ENCODE data around the gene SMIM45.
A peak's percentile ranks its signal among the peaks of the same experiment; 100 is the strongest.

The SMIM45 gene

GRCh38 chr22:41910050-41911000 lies 41.6 kb upstream of the SMIM45 start:
- no peak overlapping the region for H3K27ac Mint-ChIP-seq

GRCh38 chr22:41911001-41911611 lies 40.8 kb upstream of the SMIM45 start:
- no peaks in the 10 kb centered on the region for H3K9me3 Mint-ChIP-seq
- intact Hi-C loops (cut with micrococcal nuclease) = loop anchor here (2.0 kb wide), 1 partner anchor 14 kb away; no protein-coding TSS in a partner anchor
- TF ChIP-seq CTCF (IDR thresholded peaks at IDR 0.05) = no peak
- POLR2A ChIA-PET = interaction anchor here (0.5 to 11.7 kb wide), 8 partner anchors 9 to 630 kb away, joined by 3 to 173 read pairs (median 18); partner anchors contain the start of genes MEI1, SREBF2 and TNFRSF13C
- CTCF ChIA-PET = interaction anchor here (0.9 to 2.5 kb wide), 2 partner anchors 14 to 29 kb away, joined by 3 to 10 read pairs; no protein-coding TSS in a partner anchor
- no peak overlapping the region for H3K27ac Mint-ChIP-seq
- ATAC-seq (ENCODE audit: low read depth) (peak; percentile 19), DNase-seq (peak; percentile 53)
- H3K4me1 Mint-ChIP-seq = peaks cover 56% of the 10 kb centered on the region
- H3K36me3 Mint-ChIP-seq (ENCODE audit: low read depth) = peaks cover 10% of the 10 kb centered on the region
- H3K27me3 Mint-ChIP-seq = peaks cover 10% of the 10 kb centered on the region
- H3K4me3 Mint-ChIP-seq = peak overlapping the region; percentile 64

More at GRCh38 chr22:41910050-41911000, 41.6 kb upstream of the SMIM45 start:
- ChIA-PET POLR2A (interaction anchor here (0.5 to 11.7 kb wide), 10 partner anchors 10 to 631 kb away, joined by 3 to 173 read pairs (median 5); partner anchors contain the start of genes CCDC134, SREBF2 and TNFRSF13C), CTCF (interaction anchor here (0.9 to 1.0 kb wide), 2 partner anchors 13 to 31 kb away, joined by 3 to 5 read pairs; no protein-coding TSS in a partner anchor)
- no peak for TF ChIP-seq CTCF (IDR thresholded peaks at IDR 0.05)
- Mint-ChIP-seq H3K9me3 (no peaks in the 10 kb centered on the region), H3K27me3 (peaks cover 10% of the 10 kb centered on the region), H3K36me3 (ENCODE audit: low read depth) (peaks cover 17% of the 10 kb centered on the region), H3K4me1 (peaks cover 48% of the 10 kb centered on the region), H3K4me3 (peak overlapping the region; percentile 68)
- intact Hi-C loops (cut with micrococcal nuclease) = loop anchor here (2.0 kb wide), 1 partner anchor 14 kb away; no protein-coding TSS in a partner anchor
- peak; percentile 57 for DNase-seq
- ATAC-seq (ENCODE audit: low read depth) = peak; percentile 15

- peaks cover 10% of the 10 kb centered on the region for H3K27me3 Mint-ChIP-seq
- ChIA-PET POLR2A (interaction anchor here (1.0 to 11.7 kb wide), 7 partner anchors 8 to 214 kb away, joined by 3 to 173 read pairs (median 4); partner anchors contain the start of genes SREBF2 and TNFRSF13C), CTCF (interaction anchor here (2.5 kb wide), 1 partner anchor 27 kb away, joined by 10 read pairs; no protein-coding TSS in a partner anchor)
- H3K4me1 Mint-ChIP-seq = peaks cover 66% of the 10 kb centered on the region
- DNase-seq (no peak), ATAC-seq (ENCODE audit: low read depth) (no peak)
- H3K9me3 Mint-ChIP-seq = no peaks in the 10 kb centered on the region
- intact Hi-C loops (cut with micrococcal nuclease) = loop anchor here (2.0 kb wide), 1 partner anchor 22 kb away; no protein-coding TSS in a partner anchor
- peak overlapping the region; percentile 75 for H3K4me3 Mint-ChIP-seq
- H3K36me3 Mint-ChIP-seq (ENCODE audit: low read depth) = peaks cover 2% of the 10 kb centered on the region
- H3K27ac Mint-ChIP-seq = peak overlapping the region; percentile 41
- TF ChIP-seq CTCF (IDR thresholded peaks at IDR 0.05) = no peak
Observed at GRCh38 chr22:41912338-41913039, 39.5 kb upstream of the SMIM45 start.

- peak overlapping the region; percentile 41 for H3K27ac Mint-ChIP-seq
- no peaks in the 10 kb centered on the region for H3K36me3 Mint-ChIP-seq (ENCODE audit: low read depth)
- intact Hi-C loops (cut with micrococcal nuclease) = loop anchor here (2.0 kb wide), 1 partner anchor 22 kb away; no protein-coding TSS in a partner anchor
- ChIA-PET CTCF (interaction anchor here (2.5 kb wide), 1 partner anchor 27 kb away, joined by 10 read pairs; no protein-coding TSS in a partner anchor), POLR2A (interaction anchor here (1.0 to 11.7 kb wide), 4 partner anchors 13 to 80 kb away, joined by 3 to 173 read pairs (median 46); partner anchors contain the start of genes SREBF2 and TNFRSF13C)
- H3K9me3 Mint-ChIP-seq = no peaks in the 10 kb centered on the region
- ATAC-seq (ENCODE audit: low read depth) = no peak
- H3K27me3 Mint-ChIP-seq = peaks cover 10% of the 10 kb centered on the region
- H3K4me3 Mint-ChIP-seq = peak overlapping the region; percentile 75
- no peak for DNase-seq
- TF ChIP-seq CTCF (IDR thresholded peaks at IDR 0.05) = no peak
- peaks cover 66% of the 10 kb centered on the region for H3K4me1 Mint-ChIP-seq
Observed at GRCh38 chr22:41913040-41913719, 38.8 kb upstream of the SMIM45 start.
